H9 (cell line): ENCODE results near the gene DCPS. TPM values are rescaled to one million over a fixed set of nuclear protein-coding genes. Genes with fewer than 3 reads are reported as not detected.
A peak's percentile ranks its signal among the peaks of the same experiment; 100 is the strongest.
"Not testable (repeated sequence)": the region's sequence is repeated elsewhere in the genome, so short reads cannot be mapped to it uniquely, and the experiment has no call there.

ENCODE experiments used
- DNase-seq: peaks from one replicate; pipeline ENCODE4 v3.0.0-alpha.2; 2017
- H2AFZ ChIP-seq: one replicate; pipeline ENCODE4 v1.6.1; 2013; ENCODE audit warnings: mild to moderate bottlenecking, low read length, control low read depth, moderate library complexity
- H2AK5ac ChIP-seq: 2 replicates; pipeline ENCODE4 v1.6.1; 2013; ENCODE audit warnings: low read length, control low read depth, mixed read lengths; ENCODE audit not compliant: insufficient read length
- H2BK120ac ChIP-seq: one replicate; pipeline ENCODE4 v1.6.1; 2013; ENCODE audit warnings: low read depth, mild to moderate bottlenecking, low read length, control low read depth, inconsistent platforms; ENCODE audit not compliant: poor library complexity, severe bottlenecking
- H2BK12ac ChIP-seq: 2 replicates; pipeline ENCODE4 v1.6.1; 2013; ENCODE audit warnings: low read length, control low read depth, mixed read lengths, low read depth; ENCODE audit not compliant: insufficient read length
- H2BK15ac ChIP-seq: 2 replicates; pipeline ENCODE4 v1.6.1; 2013; ENCODE audit warnings: low read depth, low read length, control low read depth
- H2BK20ac ChIP-seq: one replicate; pipeline ENCODE4 v1.6.1; 2013; ENCODE audit warnings: low read depth, mild to moderate bottlenecking, low read length, control low read depth, inconsistent platforms; ENCODE audit not compliant: poor library complexity, severe bottlenecking
- H2BK5ac ChIP-seq: 2 replicates; pipeline ENCODE4 v1.6.1; 2013; ENCODE audit warnings: low read length, control low read depth, mixed read lengths; ENCODE audit not compliant: insufficient read length
- H3K14ac ChIP-seq: 2 replicates; pipeline ENCODE4 v1.6.1; 2013; ENCODE audit warnings: low read length, control low read depth; ENCODE audit not compliant: insufficient read depth
- H3K18ac ChIP-seq: 2 replicates; pipeline ENCODE4 v1.6.1; 2013; ENCODE audit warnings: low read depth, mild to moderate bottlenecking, mixed read lengths, low read length, control low read depth; ENCODE audit not compliant: insufficient read length
- H3K23ac ChIP-seq: 2 replicates; pipeline ENCODE4 v1.6.1; 2013; ENCODE audit warnings: low read length, control low read depth, mixed read lengths, low read depth; ENCODE audit not compliant: insufficient read length
- H3K23me2 ChIP-seq: 2 replicates; pipeline ENCODE4 v1.6.1; 2013; ENCODE audit warnings: low read depth, mild to moderate bottlenecking, mixed read lengths, low read length, control low read depth; ENCODE audit not compliant: insufficient read length, poor library complexity, severe bottlenecking
- H3K27ac ChIP-seq: 2 replicates; pipeline ENCODE4 v1.5.1; 2013; ENCODE audit warnings: low read length, control low read depth, mixed read lengths, low read depth; ENCODE audit not compliant: insufficient read length
- H3K27me3 ChIP-seq: 2 replicates; pipeline ENCODE4 v1.6.1; 2013; ENCODE audit warnings: low read length, control low read depth, inconsistent platforms; ENCODE audit not compliant: insufficient read depth
- H3K4ac ChIP-seq: 2 replicates; pipeline ENCODE4 v1.6.1; 2013; ENCODE audit warnings: low read depth, mild to moderate bottlenecking, control low read depth, inconsistent platforms, low read length, moderate library complexity
- H3K4me1 ChIP-seq: 2 replicates; pipeline ENCODE4 v1.6.1; 2013; ENCODE audit warnings: low read length, control low read depth, inconsistent platforms; ENCODE audit not compliant: insufficient read depth
- H3K4me2 ChIP-seq: 2 replicates; pipeline ENCODE4 v1.6.1; 2013; ENCODE audit warnings: low read length, control low read depth, mixed read lengths; ENCODE audit not compliant: insufficient read length, insufficient read depth
- H3K56ac ChIP-seq: 2 replicates; pipeline ENCODE4 v1.6.1; 2013; ENCODE audit warnings: low read depth, mild to moderate bottlenecking, mixed read lengths, low read length, control low read depth; ENCODE audit not compliant: insufficient read length
- H3K79me1 ChIP-seq: 2 replicates; pipeline ENCODE4 v1.6.1; 2013; ENCODE audit warnings: low read depth, mild to moderate bottlenecking, moderate library complexity, low read length, control low read depth, inconsistent platforms; ENCODE audit not compliant: insufficient read depth, poor library complexity, severe bottlenecking
- H3K79me2 ChIP-seq: 2 replicates; pipeline ENCODE4 v1.6.1; 2013; ENCODE audit warnings: low read length, control low read depth, inconsistent platforms; ENCODE audit not compliant: insufficient read depth
- H3K9ac ChIP-seq: 2 replicates; pipeline ENCODE4 v1.6.1; 2013; ENCODE audit warnings: low read length, control low read depth, mixed read lengths; ENCODE audit not compliant: insufficient read length; ENCODE audit errors: extremely low read depth
- H3K9me3 ChIP-seq: one replicate; pipeline ENCODE4 v1.6.1; 2013; ENCODE audit warnings: low read depth, low read length, inconsistent platforms; ENCODE audit not compliant: control insufficient read depth
- H3T11ph ChIP-seq: one replicate; pipeline ENCODE4 v1.6.1; 2013; ENCODE audit warnings: mild to moderate bottlenecking, low read length, control low read depth, inconsistent platforms
- H4K20me1 ChIP-seq: one replicate; pipeline ENCODE4 v1.6.1; 2013; ENCODE audit not compliant: control insufficient read depth, insufficient read length, insufficient read depth
- H4K5ac ChIP-seq: 2 replicates; pipeline ENCODE4 v1.6.1; 2013; ENCODE audit warnings: low read depth, mild to moderate bottlenecking, mixed read lengths, low read length, control low read depth; ENCODE audit not compliant: insufficient read length
- H4K8ac ChIP-seq: replicated peaks from 2 replicates; pipeline ENCODE4 v1.6.1; 2013; ENCODE audit warnings: low read length, control low read depth, mixed read lengths, low read depth; ENCODE audit not compliant: insufficient read length
- H4K91ac ChIP-seq: 2 replicates; pipeline ENCODE4 v1.6.1; 2013; ENCODE audit warnings: low read depth, mild to moderate bottlenecking, moderate library complexity, mixed read lengths, low read length, control low read depth; ENCODE audit not compliant: insufficient read length
- H3K27ac Mint-ChIP-seq, 3 experiments: 2 replicates in 2 of 3; 3 replicates in 1 of 3; pipeline ENCODE4 v1.8.0; 2020 to 2021; ENCODE audit warnings: mixed read lengths in 3 of 3, mild to moderate bottlenecking in 1 of 3, moderate library complexity in 1 of 3
- H3K27me3 Mint-ChIP-seq: 2 replicates; pipeline ENCODE4 v1.8.0; 2021; ENCODE audit warnings: low read depth, mild to moderate bottlenecking, moderate library complexity, mixed read lengths
- H3K36me3 Mint-ChIP-seq, 3 experiments: 2 replicates in 2 of 3; 3 replicates in 1 of 3; pipeline ENCODE4 v1.8.0; 2020 to 2021; ENCODE audit warnings: low read depth in 3 of 3, mixed read lengths in 3 of 3; ENCODE audit not compliant: insufficient read depth in 1 of 3
- H3K4me1 Mint-ChIP-seq, 2 experiments: 2 replicates each; pipeline ENCODE4 v1.8.0; 2020; ENCODE audit warnings: mixed read lengths in 2 of 2
- H3K4me3 Mint-ChIP-seq, 2 experiments: 2 replicates in 1 of 2; 3 replicates in 1 of 2; pipeline ENCODE4 v1.8.0; 2020 to 2021; ENCODE audit warnings: mild to moderate bottlenecking in 2 of 2, mixed read lengths in 2 of 2, moderate library complexity in 1 of 2
- H3K9me3 Mint-ChIP-seq, 2 experiments: 2 replicates in 1 of 2; 3 replicates in 1 of 2; pipeline ENCODE4 v1.8.0; 2020; ENCODE audit warnings: mild to moderate bottlenecking in 2 of 2, mixed read lengths in 2 of 2, moderate library complexity in 1 of 2
- WGBS: extraction: QIAGEN DNeasy Blood & Tissue Kit; methylation state at CpG from one replicate; pipeline ENCODE4 v1.1.7; 2013; ENCODE audit warnings: missing lambda C conversion rate, low lambda C conversion rate, mixed read lengths; ENCODE audit not compliant: insufficient read length; ENCODE audit errors: extremely low coverage; 5-methylcytosine and 5-hydroxymethylcytosine counted together
- total RNA-seq: library from RNA; stranded (reverse); gene quantifications from 2 replicates; pipeline ENCODE4 v1.2.1, GENCODE V29; 2021
- TF ChIP-seq, protein P1 (sequence below): fragments of 200-600 bp; sonication (generic); conservative IDR thresholded peaks from 3 replicates; pipeline ENCODE4 v1.8.0; 2021; ENCODE audit warnings: antibody characterized with exemption, mild to moderate bottlenecking

DCPS gene
- total RNA-seq, 1 experiment from 2014 or later: 27.7 TPM

DNA sequence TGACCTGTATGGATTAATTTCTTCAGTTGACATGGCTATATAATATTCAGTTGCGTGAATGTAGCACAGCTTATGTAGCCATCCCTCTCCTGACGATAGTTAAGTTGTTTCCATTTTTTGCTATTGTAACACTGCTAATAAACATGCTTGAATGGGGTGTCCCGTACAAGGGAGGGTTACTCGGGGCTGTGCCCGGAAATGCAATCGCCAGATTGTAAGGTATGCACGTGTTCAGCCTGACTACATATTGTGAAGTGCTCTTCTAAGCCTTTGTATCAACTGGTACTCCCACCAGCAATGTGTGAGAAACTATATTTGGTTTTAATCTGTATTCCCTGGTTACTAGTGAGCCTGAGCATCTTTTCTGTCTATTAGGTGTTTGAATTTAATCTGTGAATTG lies 67.7 kb downstream of the DCPS start:
- no peak overlapping the region for H2BK120ac ChIP-seq
- TF ChIP-seq, protein P1, sequence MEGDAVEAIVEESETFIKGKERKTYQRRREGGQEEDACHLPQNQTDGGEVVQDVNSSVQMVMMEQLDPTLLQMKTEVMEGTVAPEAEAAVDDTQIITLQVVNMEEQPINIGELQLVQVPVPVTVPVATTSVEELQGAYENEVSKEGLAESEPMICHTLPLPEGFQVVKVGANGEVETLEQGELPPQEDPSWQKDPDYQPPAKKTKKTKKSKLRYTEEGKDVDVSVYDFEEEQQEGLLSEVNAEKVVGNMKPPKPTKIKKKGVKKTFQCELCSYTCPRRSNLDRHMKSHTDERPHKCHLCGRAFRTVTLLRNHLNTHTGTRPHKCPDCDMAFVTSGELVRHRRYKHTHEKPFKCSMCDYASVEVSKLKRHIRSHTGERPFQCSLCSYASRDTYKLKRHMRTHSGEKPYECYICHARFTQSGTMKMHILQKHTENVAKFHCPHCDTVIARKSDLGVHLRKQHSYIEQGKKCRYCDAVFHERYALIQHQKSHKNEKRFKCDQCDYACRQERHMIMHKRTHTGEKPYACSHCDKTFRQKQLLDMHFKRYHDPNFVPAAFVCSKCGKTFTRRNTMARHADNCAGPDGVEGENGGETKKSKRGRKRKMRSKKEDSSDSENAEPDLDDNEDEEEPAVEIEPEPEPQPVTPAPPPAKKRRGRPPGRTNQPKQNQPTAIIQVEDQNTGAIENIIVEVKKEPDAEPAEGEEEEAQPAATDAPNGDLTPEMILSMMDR: no peak
- H3K14ac ChIP-seq: no peak overlapping the region
- H3K23me2 ChIP-seq: no peaks in the 10 kb centered on the region
- H3K9ac ChIP-seq: no peak overlapping the region
- no peaks in the 10 kb centered on the region for H3K9me3 ChIP-seq
- Mint-ChIP-seq H3K4me3 (no peak overlapping the region), H3K36me3 (no peaks in the 10 kb centered on the region), H3K4me1 (peaks cover 15 to 33% of the 10 kb centered on the region in 2 experiments), H3K9me3 (no peaks in the 10 kb centered on the region), H3K27me3 (no peaks in the 10 kb centered on the region; the same call in 1 of the 2 replicates), H3K27ac (no peak overlapping the region)
- H3K56ac ChIP-seq: no peak overlapping the region
- H4K8ac ChIP-seq: no peak overlapping the region
- H2AK5ac ChIP-seq: no peak overlapping the region
- no peak overlapping the region for H3T11ph ChIP-seq
- H4K20me1 ChIP-seq: peaks cover 2% of the 10 kb centered on the region
- H3K18ac ChIP-seq: no peak overlapping the region
- H2BK5ac ChIP-seq: no peak overlapping the region
- no peak overlapping the region for H2BK20ac ChIP-seq
- H4K5ac ChIP-seq: no peak overlapping the region
- no peak overlapping the region for H2BK15ac ChIP-seq
- no peak overlapping the region for H3K4me2 ChIP-seq
- H3K4ac ChIP-seq: no peak overlapping the region
- DNase-seq: no peak
- no peak overlapping the region for H4K91ac ChIP-seq
- no peak overlapping the region for H2BK12ac ChIP-seq
- H3K27me3 ChIP-seq: no peaks in the 10 kb centered on the region
- peaks cover under 1% of the 10 kb centered on the region; the same call in 1 of the 2 replicates for H3K79me2 ChIP-seq
- no peak overlapping the region for H3K23ac ChIP-seq
- H2AFZ ChIP-seq: no peak overlapping the region
- no peaks in the 10 kb centered on the region for H3K79me1 ChIP-seq
- WGBS: no CpG with 5 or more reads among the region's 7 CpGs
- H3K4me1 ChIP-seq: no peaks in the 10 kb centered on the region; the same call in 1 of the 2 replicates
- H3K27ac ChIP-seq: no peak overlapping the region

DNA sequence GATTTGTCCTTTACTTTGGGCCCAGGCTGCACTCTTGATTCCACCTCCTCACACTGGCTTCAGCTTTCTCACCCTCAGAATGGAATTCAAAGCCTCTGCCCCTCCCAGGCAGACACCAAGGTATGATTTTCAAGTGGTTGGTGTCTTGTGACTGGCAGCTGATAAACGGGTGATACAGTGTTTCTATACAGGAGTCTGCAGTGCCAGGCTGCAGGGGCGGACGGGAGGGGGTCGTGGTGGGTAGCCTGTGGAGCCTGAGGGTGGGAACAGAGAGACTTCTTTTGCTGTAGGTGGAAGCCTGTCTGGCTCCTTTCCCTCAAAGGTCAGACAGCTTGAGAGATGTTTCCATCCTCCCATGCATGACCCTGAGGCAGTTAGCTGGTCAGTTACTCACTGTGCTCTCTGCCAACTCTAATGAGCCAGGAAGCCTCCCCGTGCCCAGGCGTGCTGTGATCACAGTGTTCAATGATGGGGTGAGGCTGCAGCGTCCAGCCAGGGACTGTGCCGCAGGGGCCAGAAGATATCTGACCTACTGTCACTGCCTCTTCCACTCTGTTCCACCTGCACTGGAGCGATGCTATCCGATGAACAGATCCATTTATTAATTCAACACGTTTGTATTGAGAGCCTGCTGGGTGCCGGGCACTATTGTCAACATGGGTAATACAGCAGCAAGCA lies 69.7 kb downstream of the DCPS start:
- H3K4me1 ChIP-seq, H4K20me1 ChIP-seq, H2AK5ac ChIP-seq, H4K8ac ChIP-seq, H3K9ac ChIP-seq, H3K18ac ChIP-seq, H3K27me3 Mint-ChIP-seq, H3K4me2 ChIP-seq, H2AFZ ChIP-seq, H3K27me3 ChIP-seq, H2BK20ac ChIP-seq, H3K79me2 ChIP-seq, H3K27ac ChIP-seq, H2BK5ac ChIP-seq, H3K23me2 ChIP-seq, H3K56ac ChIP-seq, H2BK120ac ChIP-seq, H3K4me3 Mint-ChIP-seq, H3K23ac ChIP-seq, H3K14ac ChIP-seq, H3K79me1 ChIP-seq, H3K4ac ChIP-seq, H2BK12ac ChIP-seq, H3K9me3 Mint-ChIP-seq, H4K91ac ChIP-seq, H2BK15ac ChIP-seq, DNase-seq, H3T11ph ChIP-seq, H3K9me3 ChIP-seq, H4K5ac ChIP-seq, H3K36me3 Mint-ChIP-seq: not testable (repeated sequence)
- 0 out of 7 replicates have a peak overlapping the region, but pooled peaks of 1 of the 3 experiments have one; percentile 48 for H3K27ac Mint-ChIP-seq
- peaks cover 9 to 22% of the 10 kb centered on the region in 2 experiments for H3K4me1 Mint-ChIP-seq
- WGBS: no CpG with 5 or more reads among the region's 12 CpGs
